DMS 273 treated with DMSO at 0.1 percent for 48 hours (cell line): ENCODE results near the gene NPAS3.

Experiments used
- DNase-seq: peaks from one replicate; lab custom pipeline; 2025; lab: John Stamatoyannopoulos, UW

NPAS3 gene

DNA sequence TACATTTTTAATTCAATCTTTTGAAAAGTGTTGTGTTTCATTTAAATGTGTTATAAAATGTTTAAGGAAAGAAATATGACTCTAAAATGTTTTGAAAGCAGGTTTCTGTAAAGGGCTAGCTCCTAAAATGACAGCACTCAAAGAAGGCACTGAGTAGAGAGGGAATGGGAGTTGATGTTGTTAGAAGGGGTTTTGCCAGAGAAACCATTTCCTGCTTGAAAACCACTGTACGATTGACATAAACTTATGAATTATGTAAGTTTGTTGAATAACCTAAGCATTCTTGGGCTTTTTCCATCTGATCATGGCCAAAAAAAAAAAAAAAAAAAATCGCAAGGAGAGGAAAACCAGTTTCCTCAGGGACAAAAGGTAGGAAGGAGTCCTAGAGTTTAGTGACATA lies 778.2 kb downstream of the NPAS3 start:
- DNase-seq = no peak

DNA sequence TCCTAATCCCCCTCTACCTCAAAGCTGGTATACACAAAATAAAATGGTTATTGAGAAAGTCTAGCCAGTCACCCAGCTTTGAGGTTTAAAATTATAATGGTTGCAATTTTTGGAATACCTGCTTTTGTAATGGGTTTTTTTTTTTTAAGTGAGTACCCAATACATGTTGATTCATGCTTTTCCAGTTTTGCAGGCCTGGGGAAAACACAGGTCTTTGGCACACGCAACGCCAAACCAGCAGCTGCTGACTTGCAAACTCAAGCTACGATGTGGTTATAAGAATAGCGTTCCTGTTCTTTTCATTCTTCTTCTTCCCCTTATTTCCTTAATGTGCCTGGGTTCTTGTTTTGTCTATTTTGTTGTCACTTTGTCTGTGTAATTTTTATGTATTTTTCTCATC lies 779.2 kb downstream of the NPAS3 start:
- no peak for DNase-seq

DNA sequence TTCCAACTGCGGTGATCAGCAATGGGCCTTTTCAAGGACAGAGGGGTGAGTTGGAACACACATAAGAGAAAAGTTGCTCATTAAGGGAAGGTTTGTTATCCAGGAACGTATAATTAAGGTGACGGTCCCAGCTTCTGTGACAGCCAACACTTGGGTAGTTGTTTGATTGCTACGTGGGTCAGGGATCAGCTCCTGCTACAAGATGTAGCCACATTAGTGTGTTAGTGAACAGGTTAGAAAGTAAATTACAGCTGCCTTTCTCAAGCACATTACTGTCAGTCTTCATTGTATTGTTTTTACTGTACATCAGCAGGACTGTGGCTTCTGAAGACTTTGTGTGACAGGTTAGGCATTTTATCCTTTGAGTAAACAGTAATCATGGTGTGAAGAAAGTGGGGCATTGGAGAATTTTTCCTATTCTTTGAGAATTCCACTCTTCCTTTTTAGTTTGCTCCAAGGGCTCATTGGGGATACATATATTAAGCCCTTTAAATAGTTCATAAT lies 781.7 kb downstream of the NPAS3 start:
- DNase-seq = no peak

- no peak for DNase-seq
Observed at GRCh38 chr14:33726685-33727084, 788.0 kb downstream of the NPAS3 start.

DNA sequence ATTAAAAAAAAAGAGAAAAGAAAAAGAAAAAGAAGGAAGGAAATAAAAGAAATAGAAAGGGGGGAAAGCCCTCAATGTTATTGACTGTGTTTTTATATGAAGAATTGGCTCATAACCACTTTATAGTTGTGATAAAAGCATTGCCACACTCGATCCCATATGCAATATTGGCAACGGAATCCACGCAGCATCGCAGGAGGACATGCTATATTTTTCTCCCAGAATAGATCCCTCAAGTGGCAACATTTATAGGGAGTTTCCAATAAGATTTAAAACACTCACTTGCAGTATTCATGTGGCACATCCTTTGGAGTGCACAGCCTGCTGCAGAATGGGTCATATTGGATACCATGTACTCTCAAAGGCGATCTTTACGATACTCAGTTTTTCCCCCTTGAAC lies 788.9 kb downstream of the NPAS3 start:
- DNase-seq = no peak

DNA sequence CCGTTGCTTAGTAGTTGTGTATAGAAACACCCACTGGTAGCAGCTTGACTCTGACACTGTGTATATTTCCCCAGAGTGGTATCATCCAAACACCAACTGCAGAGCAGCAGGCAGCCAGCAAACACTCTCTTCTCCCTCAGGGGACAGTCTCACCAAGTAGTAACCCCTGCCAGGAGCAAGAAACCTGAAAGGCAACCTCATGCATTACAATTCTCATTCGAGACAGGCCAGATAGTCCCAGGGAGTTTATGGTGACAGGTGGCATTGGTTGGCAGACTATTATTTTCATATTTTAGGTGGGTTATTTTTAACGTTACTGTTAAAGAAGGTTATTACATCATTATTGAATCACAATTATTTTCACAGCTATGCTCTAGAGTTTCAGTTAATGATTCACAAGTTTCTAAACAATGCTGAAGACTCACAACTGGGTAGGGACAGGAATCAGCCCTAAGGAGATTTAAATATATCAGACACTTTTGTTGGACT lies 789.4 kb downstream of the NPAS3 start:
- no peak for DNase-seq

- no peak for DNase-seq
Observed at GRCh38 chr14:33730156-33730555, 791.5 kb downstream of the NPAS3 start.

GRCh38 chr14:33732175-33732574 lies 793.5 kb downstream of the NPAS3 start:
- no peak for DNase-seq

DNA sequence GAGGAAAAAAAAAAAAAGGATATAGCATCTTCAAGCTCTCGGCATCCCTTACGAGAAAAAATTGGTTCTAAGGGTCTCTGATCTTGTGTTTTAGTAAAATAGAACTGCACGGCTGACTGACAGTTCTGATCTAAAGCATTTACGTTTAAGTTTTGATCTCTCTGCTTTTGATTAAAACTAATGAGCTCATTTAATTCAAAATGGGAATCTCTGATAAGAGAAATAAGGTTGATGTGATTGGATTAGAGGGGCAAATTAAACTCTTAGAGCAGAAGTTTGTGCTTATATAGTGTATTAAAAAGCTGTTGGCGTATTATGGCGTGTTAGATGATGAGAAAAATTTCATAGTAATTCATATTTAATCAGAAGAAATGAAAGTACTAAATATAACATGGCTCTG lies 794.6 kb downstream of the NPAS3 start:
- DNase-seq = no peak

DNA sequence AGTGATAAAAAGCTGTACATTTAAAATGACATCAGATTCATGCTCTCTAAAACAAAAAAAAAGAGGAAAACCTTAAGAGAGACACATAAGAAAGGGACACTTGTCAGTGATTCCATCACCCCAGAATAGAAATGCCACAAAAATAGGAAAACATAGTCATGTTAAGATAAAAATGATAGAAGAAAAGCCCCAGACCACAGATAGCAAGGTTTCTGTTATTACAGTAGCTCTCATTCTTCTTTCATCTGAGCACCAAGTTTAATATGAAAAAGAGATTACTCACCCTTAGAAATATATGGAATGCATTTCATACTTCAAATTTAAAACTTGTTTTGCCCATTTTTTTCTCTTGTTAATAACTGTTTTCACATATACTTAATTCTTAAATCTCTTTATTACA lies 795.0 kb downstream of the NPAS3 start:
- no peak for DNase-seq

DNA sequence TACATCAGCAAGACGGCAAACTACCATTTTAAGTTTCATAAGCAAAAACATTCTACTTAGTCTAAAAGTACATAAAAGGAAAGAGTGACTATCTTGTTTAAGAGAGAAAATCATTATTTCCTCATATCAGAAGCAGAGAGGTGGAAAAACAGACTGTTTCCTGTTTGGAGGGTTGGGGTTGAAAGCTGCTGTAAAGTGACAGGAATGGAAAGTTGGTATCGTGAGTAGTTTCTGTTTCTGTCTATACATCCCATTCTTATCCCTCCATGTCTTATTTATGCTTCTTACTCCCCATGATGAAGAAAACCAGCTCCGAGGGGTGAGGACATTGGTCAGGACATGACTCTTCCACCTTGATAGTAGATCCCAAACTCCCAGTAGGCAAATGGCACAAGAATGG lies 795.7 kb downstream of the NPAS3 start:
- DNase-seq = no peak

DNA sequence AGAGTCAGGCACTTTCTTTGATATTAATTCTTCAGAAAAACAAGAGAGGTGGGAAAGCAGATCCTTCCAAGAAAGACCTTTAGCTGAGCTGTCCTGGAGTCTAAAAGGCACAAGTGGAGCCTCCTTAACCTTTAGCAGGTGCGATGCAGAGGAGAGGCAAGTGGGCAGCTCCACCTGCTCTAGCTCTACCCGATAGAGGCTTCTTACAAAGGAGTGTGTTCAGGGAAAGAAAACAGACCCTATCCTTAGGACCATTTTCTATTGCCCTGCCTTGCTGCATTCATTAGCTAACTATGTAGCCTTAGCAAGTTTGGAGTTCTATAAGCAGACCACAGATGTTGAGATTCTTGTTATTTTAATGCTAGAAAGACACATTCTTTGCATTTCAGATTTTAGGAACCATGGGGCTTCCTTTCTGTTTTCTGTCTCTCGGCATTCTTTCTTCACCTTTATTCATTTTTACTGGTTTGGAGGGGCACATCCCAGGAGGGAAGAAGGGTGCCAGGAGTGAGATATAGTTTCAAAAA lies 797.7 kb downstream of the NPAS3 start:
- DNase-seq = no peak

DNA sequence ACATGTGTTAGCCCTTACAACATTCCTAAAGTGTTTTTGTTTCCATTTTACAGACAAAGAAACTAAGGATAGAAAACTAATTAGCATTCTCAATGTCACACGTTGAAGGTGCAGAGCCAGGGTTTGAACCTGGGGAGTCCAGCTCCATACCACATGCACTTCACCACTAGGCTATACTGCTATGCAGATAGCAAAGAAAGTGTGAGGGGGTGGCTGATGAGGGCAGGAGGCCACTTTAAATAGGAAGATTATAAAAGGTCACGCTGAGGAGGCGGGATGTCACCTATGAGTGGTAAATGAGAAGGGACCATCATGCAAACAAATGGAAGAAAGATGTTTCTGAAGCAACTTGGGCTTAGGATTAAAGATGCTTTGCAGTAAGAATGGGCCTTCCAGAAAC lies 798.3 kb downstream of the NPAS3 start:
- DNase-seq = no peak

DNA sequence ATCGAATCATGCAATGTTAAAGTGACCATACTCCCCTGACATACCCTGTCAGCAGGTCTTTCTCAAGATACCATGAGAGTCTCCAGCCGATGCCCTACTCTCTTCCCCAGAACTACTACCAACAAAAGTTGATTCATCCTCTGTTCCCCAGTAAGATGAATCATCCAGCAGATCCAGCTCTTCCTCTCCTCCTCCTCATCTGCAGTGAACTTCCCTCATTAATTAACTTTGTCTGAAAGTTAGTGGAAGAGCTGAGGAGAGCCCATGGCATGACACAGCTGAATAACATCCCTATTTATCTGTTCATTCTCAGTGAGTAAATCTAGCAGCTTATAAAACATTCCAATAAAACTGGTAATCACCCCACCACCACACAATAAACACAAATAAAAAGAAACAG lies 798.8 kb downstream of the NPAS3 start:
- DNase-seq = no peak

DNA sequence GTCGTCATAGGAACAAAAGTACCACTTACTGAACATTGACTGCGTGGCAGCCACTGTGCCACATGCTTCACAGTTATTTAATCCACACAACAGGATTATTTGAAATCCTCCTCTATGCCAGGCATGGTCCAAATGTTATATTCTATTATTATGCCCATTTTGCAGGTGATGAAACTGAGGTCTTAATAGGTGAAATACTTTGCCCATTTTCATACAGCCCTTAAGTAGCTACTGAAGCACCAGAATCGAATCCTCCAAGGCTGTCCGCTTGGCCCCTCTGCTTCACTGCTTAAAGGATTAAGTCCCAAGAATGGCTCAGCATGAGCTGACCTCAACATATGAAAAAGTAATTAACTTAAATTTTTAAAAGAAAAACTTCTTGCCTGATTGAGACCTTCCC lies 799.4 kb downstream of the NPAS3 start:
- DNase-seq = no peak

DNA sequence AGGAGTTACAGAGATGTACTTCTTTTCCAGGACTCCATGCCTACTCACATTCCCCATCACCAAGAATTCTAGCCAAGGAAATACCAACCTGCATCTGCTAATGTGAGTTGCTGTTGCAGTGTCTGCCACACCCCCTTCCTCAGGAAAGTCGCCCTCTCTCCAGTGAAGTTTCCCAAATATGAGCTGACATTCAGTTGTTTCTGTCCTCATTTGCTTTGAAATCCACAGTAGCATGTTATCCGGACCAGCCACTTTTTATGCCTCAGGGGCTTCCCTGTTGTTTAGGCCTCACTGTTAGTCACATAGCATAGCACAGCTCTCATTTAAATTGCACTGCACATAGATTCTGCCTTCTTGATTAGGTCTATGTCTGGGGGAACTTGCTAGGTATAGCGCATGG lies 799.8 kb downstream of the NPAS3 start:
- no peak for DNase-seq

- no peak for DNase-seq
Observed at GRCh38 chr14:33740531-33740930, 801.9 kb downstream of the NPAS3 start.

GRCh38 chr14:33742166-33742565 lies 803.5 kb downstream of the NPAS3 start:
- no peak for DNase-seq

DNA sequence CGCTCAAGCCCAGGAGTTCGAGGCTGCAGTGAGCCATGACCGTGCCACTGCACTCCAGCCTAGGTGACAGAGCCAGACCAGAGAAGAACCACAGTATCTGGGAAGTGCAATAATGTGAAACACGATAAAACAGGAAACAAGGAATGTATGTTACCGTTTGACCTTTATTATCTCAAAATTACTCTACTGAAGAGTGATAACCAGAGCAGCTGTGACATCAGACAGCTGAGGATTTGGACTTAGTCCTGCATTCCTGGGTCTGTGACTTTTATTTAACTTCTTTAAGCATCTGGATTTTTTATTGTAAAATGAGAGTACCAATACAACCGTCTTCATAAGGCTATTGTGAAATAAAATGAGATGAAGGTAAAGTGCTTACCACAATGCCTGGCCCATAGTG lies 806.5 kb downstream of the NPAS3 start:
- no peak for DNase-seq

GRCh38 chr14:33747749-33748148 lies 809.1 kb downstream of the NPAS3 start:
- DNase-seq = no peak

- no peak for DNase-seq
Observed at GRCh38 chr14:33754261-33754660, 815.6 kb downstream of the NPAS3 start.

- DNase-seq = no peak
Observed at GRCh38 chr14:33755358-33755757, 816.7 kb downstream of the NPAS3 start.

DNA sequence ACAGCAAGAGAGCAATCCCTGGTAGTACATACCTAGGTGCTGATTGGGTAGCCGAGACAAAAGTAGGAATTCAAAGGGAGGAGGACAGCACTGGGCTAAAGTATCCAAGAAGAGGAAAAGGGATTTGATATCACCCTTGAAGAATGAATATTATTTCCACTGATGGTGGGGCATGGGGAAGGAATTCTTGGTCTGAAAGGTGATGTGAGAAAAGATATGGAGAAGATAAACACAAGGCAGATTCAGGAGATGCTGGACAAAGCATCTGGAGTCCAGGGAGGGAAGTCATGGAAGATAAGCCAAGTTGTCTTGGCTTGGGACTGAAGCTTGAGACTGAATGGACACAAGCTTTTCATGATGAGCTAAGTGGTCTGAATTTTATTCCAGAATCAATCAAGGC lies 818.2 kb downstream of the NPAS3 start:
- no peak for DNase-seq

- DNase-seq = no peak
Observed at GRCh38 chr14:33758547-33758946, 819.9 kb downstream of the NPAS3 start.
